Measurements from ENCODE around the gene DSCAML1. TPM values are rescaled to one million over a fixed set of nuclear protein-coding genes. Genes with fewer than 3 reads are reported as not detected.

DSCAML1 gene
- total RNA-seq, 2 experiments from 2014 or later: 0.13 to 0.29 TPM

GRCh38 chr11:117560780-117561530 is 236.1 kb downstream of the DSCAML1 start:
- H3K27me3 Mint-ChIP-seq: peaks cover 4% of the 10 kb centered on the region
- ChIA-PET CTCF (no interaction called here), POLR2A (no interaction called here)
- H3K27ac Mint-ChIP-seq: no peak overlapping the region
- no peak overlapping the region for H3K4me3 Mint-ChIP-seq
- H3K4me1 Mint-ChIP-seq (ENCODE audit: low read depth): no peaks in the 10 kb centered on the region
- TF ChIP-seq, protein P1, sequence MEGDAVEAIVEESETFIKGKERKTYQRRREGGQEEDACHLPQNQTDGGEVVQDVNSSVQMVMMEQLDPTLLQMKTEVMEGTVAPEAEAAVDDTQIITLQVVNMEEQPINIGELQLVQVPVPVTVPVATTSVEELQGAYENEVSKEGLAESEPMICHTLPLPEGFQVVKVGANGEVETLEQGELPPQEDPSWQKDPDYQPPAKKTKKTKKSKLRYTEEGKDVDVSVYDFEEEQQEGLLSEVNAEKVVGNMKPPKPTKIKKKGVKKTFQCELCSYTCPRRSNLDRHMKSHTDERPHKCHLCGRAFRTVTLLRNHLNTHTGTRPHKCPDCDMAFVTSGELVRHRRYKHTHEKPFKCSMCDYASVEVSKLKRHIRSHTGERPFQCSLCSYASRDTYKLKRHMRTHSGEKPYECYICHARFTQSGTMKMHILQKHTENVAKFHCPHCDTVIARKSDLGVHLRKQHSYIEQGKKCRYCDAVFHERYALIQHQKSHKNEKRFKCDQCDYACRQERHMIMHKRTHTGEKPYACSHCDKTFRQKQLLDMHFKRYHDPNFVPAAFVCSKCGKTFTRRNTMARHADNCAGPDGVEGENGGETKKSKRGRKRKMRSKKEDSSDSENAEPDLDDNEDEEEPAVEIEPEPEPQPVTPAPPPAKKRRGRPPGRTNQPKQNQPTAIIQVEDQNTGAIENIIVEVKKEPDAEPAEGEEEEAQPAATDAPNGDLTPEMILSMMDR (IDR thresholded peaks at IDR 0.05): no peak
- H3K36me3 Mint-ChIP-seq (ENCODE audit: low read depth): no peaks in the 10 kb centered on the region
- intact Hi-C loops (cut with micrococcal nuclease): no loop called here
- DNase-seq (no peak), ATAC-seq (no peak)
- H3K9me3 Mint-ChIP-seq: no peaks in the 10 kb centered on the region

GRCh38 chr11:117559698-117560097 is 237.3 kb downstream of the DSCAML1 start:
- POLR2A ChIA-PET: no interaction called here
- TF ChIP-seq, protein P1 (IDR thresholded peaks at IDR 0.05): no peak
- intact Hi-C loops (cut with micrococcal nuclease): no loop called here
- no peaks in the 10 kb centered on the region for H3K9me3 Mint-ChIP-seq
- H3K4me3 Mint-ChIP-seq: no peak overlapping the region
- no peaks in the 10 kb centered on the region for H3K27me3 Mint-ChIP-seq
- no peaks in the 10 kb centered on the region for H3K36me3 Mint-ChIP-seq (ENCODE audit: low read depth)
- no peaks in the 10 kb centered on the region for H3K4me1 Mint-ChIP-seq (ENCODE audit: low read depth)
- CTCF ChIA-PET: no interaction called here
- no peak for ATAC-seq
- no peak for DNase-seq
- no peak overlapping the region for H3K27ac Mint-ChIP-seq

DNA sequence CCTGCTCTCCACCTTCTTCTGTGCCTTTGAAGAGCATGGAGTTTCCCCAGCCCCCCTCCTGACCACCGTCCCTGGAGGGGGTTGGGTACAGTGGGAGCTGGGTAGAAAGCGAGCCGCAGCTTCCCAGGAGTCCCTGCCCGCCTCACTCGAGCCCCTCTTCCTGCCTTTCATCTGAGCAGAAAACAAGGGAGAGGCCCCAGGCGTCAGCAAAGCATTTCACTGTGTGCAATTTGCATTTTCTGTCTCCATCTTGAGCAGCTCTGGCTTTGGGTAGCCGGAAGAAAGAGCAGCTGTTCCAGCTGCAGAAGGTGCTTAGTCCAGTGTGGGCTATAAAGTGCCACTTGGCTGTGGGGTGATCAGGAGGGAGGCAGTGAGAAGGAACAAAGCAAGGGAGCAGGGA is 239.7 kb downstream of the DSCAML1 start:
- Mint-ChIP-seq H3K4me3 (no peak overlapping the region), H3K9me3 (no peaks in the 10 kb centered on the region), H3K36me3 (ENCODE audit: low read depth) (no peaks in the 10 kb centered on the region), H3K4me1 (ENCODE audit: low read depth) (no peaks in the 10 kb centered on the region), H3K27ac (no peak overlapping the region), H3K27me3 (no peaks in the 10 kb centered on the region)
- DNase-seq (no peak), ATAC-seq (no peak)
- ChIA-PET POLR2A (no interaction called here), CTCF (no interaction called here)
- TF ChIP-seq, protein P1 (IDR thresholded peaks at IDR 0.05): no peak
- intact Hi-C loops (cut with micrococcal nuclease): no loop called here

DNA sequence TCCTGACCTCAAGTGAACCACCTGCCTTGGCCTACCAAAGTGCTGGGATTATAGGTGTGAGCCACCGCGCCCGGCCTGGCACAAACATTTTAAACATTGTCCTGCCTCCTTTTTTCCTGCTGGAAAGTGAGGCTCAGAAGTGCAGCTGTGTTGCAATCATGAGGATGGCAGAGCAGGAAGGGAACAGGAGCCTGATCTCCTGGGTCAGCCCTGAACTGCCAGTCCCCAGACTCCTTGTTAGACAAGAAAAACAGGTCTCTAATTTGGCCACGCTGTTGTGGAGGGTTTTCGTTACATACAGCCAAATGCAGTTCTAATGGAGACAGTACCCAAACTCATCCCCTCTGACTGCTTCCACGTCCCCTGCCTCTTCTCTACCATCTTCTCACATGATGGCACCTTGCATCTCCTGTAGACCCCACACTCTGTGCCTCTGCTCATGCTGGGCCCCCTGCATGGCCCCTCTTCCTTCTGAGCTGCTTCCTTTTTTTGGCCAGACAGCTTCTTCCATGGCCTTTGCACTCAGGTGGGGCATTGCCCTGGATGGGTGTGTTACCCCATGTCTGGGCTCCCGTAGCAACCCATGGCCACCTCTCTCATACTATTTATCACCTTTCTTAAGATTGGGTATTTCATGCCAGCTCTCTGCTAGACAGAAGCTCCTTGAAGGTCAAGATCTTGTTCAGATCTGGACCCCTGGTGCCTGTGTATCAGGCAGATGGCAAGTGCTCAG is 242.2 kb downstream of the DSCAML1 start:
- TF ChIP-seq, protein P1 (IDR thresholded peaks at IDR 0.05): no peak
- no peaks in the 10 kb centered on the region for H3K4me1 Mint-ChIP-seq (ENCODE audit: low read depth)
- no peak overlapping the region for H3K27ac Mint-ChIP-seq
- no peaks in the 10 kb centered on the region for H3K9me3 Mint-ChIP-seq
- ATAC-seq (no peak), DNase-seq (no peak)
- H3K27me3 Mint-ChIP-seq: no peaks in the 10 kb centered on the region
- ChIA-PET CTCF (interaction anchor here (1.0 kb wide), 1 partner anchor 66 kb away, joined by 4 read pairs; no protein-coding TSS in a partner anchor), POLR2A (no interaction called here)
- no peaks in the 10 kb centered on the region for H3K36me3 Mint-ChIP-seq (ENCODE audit: low read depth)
- intact Hi-C loops (cut with micrococcal nuclease): no loop called here
- H3K4me3 Mint-ChIP-seq: no peak overlapping the region

- no peak for ATAC-seq
- Mint-ChIP-seq H3K27me3 (no peaks in the 10 kb centered on the region), H3K27ac (no peak overlapping the region), H3K4me3 (no peak overlapping the region), H3K36me3 (ENCODE audit: low read depth) (no peaks in the 10 kb centered on the region), H3K4me1 (ENCODE audit: low read depth) (no peaks in the 10 kb centered on the region), H3K9me3 (no peaks in the 10 kb centered on the region)
- POLR2A ChIA-PET: no interaction called here
- CTCF ChIA-PET: no interaction called here
- intact Hi-C loops (cut with micrococcal nuclease): no loop called here
- no peak for DNase-seq
- TF ChIP-seq, protein P1 (IDR thresholded peaks at IDR 0.05): no peak
These were observed 244.4 kb downstream of the DSCAML1 start for GRCh38 chr11:117552626-117553025.
